HPDE6-E6E7 (cell line): ENCODE results near the gene MEG3.
"Not testable (repeated sequence)": the region's sequence is repeated elsewhere in the genome, so short reads cannot be mapped to it uniquely, and the experiment has no call there.

Source experiments
- DNase-seq: peaks from one replicate; pipeline ENCODE4 v3.0.0; 2011; ENCODE audit warnings: missing footprints; ENCODE audit errors: extremely low spot score

The MEG3 gene

DNA sequence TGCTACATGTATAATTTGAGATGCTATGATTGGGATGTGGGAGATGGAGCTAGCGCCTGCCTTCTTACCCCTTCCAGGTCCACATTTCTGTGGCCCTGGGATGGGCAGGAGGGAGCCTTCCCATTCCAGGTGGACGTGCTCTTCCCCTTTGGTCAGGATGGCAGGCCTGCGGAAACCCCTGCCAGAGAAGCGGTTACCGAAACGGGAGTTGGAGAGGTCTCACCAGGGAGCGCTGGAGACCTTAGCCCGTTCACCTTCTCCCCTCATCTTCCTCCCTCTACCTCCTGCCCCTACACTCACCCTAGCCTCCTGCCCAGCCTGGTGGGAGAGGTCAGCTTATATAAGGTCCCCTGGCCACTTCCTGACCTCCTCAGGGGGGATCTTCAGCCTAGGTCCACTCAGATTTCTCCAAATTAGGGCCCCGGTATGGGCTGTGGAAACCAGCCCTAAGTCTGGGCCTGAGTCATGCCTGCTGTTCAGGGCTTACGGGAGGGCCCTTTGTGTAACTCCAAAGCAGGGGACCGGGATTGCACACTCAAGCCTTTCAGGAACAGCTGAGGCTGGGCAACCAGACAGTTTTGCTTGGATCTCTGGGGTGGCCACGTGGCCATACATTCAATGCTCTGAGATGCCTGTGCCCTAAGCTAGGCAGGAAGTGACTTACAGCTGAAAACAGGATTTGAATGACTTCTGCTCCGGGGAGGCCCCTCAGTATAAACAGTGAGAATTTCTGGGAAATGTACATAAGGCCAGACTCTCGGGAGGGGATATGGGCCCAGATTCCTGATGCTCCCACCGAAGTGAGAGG is 10.2 kb upstream of the MEG3 start:
- no peak for DNase-seq

DNA sequence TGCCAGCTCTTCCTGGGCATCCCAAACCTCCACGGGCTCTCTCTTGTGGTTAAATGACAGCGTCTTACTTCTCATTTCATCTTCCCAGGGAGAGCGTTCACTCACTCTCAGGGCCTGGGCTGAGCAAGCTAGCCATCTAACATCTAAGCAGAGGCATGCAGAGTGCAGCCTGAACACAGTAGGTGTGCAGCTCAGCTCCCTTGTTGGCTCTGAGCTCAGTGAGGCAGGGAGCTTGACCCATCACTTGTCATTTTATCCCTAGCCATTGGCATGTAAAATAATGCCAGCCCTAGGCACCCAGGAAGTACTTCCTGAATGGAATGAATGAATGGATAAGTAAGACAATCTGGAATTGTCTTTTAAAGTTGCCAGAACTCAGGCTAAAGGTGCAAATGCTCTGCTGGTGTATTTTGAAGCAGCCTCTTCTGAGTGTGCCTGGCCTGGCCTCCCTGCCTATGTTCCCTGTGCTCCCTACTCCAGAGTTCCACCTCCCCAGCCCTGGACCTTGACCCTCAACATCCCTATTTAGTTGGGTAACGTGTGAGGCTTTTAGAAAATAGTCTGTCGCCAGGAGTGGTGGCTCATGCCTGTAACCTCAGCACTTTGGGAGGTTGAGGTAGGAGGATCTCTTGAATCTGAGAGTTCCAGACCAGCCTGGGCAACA is 9.5 kb upstream of the MEG3 start:
- no peak for DNase-seq

GRCh38 chr14:100816950-100817901 is 8.7 kb upstream of the MEG3 start:
- DNase-seq, result no peak

DNA sequence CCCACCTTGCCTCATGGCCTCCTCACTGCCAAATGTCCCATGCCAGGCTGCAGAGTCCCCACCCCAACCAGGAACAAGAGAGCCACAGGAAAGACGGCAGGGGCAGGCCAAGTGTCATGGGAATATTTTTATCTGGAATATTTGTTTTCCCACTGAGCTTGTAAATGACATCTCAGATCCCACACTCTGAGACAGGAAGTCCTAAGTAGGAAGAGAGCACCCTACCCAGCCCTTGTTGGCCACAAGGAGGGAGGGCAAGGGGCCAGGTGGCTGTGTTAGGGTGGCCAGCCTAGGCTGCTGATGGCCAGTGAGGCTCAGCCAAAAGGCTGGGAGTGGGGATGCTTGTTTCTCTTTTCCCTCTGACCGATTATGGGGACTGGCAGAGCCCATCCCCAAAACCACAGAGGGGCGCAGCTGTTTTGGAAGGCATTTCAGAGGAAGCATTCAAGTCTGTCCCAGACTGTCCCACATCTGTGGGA is 7.7 kb upstream of the MEG3 start:
- DNase-seq, result no peak

DNA sequence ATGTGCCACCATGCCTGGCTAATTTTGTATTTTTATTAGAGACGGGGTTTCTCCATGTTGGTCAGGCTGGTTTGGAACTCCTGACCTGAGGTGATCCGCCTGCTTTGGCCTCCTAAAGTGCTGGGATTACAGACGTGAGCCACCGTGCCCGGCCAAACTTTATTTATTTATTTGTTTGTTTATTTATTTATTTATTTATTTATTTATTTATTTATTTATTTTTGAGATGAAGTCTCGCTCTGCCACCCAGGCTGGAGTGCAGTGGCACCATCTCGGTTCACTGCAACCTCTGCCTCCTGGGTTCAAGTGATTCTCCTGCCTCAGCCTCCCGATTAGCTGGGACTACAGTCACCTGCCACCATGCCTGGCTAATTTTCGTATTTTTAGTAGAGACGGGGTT is 7.0 kb upstream of the MEG3 start:
- DNase-seq, result not testable (repeated sequence)

- no peak for DNase-seq
These were observed 6.5 kb upstream of the MEG3 start for GRCh38 chr14:100819453-100819828.

DNA sequence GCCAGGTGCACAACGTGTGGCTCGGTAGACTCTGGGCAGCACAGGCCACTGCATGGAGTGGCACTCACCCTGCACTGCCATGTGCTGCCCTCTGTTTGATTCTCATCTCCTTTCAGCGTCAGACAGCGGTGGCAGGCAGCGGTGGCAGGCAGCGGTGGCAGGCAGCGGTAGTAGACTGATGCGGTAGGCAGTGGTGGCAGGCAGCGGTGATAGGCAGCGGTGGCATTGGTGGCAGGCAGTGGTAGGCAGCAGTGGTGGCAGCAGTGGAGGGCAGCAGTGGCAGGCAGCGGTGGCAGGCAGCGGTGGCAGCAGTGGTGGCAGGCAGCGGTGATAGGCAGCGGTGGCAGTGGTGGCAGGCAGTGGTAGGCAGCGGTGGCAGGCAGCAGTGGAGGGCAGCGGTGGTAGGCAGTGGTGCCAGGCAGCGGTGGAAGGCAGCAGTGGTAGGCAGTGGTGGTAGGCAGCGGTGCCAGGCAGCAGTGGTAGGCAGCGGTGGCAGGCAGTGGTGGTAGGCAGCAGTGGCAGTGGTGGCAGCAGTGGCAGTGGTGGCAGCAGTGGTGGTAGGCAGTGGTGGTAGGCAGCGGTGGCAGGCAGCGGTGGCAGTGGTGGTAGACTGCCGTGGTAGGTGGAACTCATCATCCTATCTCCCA is 6.0 kb upstream of the MEG3 start:
- DNase-seq, result no peak

DNA sequence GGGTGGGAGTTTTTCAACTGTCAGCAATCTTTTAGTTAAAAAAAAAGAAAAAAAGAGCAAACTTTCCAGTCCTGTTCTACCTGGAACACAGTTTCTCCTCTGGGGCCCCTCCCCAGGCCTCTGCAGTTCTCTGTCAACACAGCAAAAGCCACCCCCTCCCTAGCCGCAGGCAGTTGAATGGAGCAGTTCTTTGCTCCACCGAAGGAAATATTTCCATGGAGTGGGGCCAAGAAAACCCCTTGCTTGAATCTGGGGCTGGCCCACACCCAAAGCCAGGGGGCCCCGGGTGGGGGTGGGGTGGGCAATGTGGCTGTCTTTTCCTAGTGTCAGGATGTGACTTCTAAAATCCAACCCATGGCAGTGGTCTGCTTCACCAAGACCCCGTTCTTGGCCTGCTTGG is 5.0 kb upstream of the MEG3 start:
- DNase-seq, result no peak

DNA sequence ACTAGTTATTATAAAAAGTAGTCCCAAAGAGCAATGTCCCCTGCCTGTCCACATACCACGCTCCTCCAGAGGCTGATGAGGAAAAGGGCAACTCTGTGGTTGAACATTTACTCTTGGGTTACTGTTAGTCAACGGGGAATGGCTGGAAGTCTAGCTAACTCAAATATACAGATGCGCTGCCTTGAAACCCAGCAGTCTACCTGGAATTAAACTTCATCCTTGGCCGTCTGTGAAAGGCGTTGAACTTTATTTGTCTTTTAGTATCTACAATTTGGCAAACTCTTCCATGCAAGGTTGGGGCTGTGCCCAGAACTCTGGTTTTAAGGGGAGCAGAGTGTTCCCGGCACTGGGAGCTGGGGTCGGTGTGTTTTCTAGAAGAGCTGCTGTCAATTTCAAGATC is 3.9 kb upstream of the MEG3 start:
- no peak for DNase-seq

DNA sequence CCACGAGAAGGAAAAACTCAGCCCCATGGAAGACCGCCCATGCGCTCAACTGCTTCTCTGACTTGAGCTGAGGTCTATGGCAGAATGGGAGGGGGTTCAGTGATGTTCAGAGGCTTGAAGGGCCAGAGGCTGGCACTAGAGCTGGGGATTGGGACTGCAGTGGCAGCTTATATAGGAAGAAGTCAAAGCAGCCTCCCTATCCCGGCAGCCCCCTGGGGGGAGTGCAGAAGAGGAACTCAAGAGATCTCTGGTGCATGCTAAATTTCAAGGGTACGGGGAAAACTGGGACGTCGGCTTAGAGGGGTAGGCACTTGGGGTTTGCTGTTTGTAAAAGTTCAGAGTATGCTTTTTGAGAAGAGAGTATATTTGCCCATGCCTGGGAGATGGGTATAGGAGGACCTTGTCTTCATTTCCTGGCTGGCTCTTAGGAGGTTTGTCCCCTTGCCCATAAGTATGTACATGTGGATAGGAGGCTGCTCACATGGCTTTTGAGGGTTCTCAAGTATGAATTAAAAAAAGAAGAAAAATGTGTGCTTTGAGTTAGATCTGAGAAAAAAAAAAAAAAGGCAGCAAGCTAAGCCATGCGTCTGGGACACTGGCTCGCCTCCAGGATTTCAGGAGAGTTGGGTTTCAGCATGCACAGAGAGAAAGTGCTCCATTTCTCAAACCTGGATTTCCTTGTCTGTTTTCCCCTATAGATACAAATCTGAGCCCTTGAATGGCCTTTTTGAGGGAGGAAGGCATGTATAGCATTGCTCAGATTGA is 3.2 kb upstream of the MEG3 start:
- no peak for DNase-seq

DNA sequence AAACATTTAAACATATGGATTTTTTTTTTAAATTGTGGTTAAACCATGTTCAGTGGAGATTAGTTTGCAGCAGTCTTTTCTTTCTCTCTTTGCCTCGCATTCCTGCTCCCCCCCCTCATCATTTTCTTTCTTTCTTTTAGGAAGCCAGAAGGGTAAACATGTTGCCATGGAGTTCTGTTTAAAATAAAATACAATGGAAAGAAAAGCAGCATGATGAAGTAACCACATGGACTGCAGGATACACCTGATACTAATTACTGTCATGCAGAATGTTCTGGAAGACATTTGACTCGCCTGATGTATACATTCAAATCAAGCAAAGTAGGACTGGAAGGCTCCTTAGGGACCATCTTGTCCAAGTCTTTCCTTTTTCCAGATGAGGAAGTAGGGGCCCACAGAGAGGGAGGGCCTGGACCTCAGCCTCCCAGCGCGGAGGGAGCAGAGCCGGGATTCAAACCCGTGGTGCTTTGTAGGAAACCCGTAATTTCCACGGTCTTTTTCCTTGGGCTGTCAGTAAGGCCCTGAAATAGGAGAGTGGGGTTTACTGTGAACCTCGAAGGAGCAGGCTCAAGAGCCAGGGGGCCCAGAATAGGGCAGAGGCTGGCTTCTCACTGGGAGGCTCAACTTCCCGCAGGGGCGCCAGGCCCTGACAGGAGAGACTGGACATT is 2.4 kb upstream of the MEG3 start:
- no peak for DNase-seq

DNA sequence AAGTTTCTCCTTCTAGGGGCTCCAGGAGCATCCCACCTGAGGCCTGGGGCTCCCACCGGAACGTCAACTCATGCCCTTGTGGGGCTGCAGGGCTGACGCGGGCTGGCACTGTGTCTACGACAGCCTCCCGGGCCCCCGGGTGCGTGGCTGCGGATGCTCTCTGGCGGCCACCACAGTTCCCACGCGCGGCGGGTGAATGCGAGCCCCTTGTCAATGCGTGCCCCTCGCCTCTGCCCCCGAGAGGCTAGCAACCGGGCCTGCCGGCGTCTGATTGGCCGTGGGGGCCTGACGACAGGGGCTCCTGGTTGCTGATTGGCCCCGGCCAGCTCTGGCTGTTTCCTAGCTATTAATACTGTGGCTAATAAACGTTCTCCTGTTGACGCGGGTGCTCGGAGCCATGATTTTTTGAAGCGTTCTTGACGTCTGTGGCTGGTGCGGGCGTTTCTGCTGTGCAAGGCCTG is 1.8 kb upstream of the MEG3 start:
- DNase-seq, result no peak

DNA sequence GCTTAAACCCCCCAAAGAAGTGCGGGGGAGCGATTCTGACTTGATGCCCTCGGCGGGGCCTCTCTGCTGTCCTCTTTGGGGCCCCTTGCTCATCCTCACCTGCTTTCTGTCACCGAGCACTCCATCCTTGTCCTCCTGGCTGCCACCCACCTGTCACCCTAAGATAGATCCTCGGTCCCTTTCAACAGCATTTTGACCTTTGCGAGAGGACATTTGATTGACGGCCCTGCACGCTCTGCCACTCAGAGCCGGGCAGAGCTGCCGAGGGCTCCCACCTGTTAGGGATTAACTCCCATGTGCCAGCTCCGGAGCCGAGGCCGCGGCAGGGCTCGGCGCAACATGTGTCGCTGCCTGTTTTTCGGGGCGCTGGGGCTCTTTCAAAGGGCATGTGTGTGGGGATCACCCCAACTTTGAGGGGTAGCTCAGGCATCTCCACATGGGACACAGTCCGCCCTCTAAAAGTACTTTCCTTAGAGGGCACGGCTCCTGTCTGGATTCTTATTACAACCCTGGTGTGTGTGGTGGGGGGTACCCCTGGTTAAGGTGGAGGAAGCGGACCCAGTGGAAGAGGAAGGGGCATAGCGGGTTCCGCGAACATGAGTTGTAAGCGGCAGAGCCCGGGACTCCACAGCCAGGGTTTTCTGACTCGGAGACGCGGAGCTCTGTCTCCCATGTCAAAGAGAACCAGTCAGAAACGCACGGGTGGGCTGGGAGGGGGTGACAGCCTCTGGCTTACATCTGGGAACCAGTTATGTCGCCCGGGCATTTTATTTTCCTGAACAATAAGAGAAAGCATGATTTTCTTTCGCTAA is 811 bp upstream of the MEG3 start:
- no peak for DNase-seq

DNA sequence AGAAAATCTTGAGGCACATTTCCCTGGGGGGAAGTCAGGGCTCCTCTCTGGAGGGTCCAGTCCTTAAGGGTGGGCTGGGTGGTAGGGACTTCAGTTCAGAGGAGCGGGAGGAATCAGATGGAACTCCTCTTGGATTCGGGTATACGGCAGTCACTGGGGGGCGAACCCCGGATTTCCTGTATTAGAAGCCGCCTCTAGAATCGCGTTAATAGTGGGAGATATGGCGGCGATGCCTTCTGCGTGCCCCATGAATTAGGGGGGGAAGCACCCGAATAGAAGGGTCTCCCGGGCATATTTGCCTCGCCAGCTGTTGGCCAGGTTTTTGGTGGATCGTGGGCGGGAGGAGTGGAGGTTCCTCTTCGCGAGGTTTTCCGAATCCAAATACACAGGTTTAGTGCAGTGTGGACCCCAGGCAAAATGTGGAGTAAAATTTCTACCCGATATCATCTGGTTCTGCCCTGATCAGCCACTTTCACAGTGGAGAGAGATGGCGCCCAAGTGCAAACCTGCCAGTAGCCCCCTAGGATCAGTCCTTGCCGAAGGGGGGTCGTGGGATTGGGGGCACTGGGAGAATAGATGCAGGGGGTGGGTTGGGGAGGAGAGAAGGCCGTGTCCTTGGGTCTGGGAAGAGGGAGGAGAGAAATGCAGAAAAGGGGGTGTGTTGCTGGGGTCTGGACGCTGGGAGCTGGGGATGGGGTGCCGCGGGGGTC is 628 bp downstream of the MEG3 start:
- DNase-seq, result no peak

DNA sequence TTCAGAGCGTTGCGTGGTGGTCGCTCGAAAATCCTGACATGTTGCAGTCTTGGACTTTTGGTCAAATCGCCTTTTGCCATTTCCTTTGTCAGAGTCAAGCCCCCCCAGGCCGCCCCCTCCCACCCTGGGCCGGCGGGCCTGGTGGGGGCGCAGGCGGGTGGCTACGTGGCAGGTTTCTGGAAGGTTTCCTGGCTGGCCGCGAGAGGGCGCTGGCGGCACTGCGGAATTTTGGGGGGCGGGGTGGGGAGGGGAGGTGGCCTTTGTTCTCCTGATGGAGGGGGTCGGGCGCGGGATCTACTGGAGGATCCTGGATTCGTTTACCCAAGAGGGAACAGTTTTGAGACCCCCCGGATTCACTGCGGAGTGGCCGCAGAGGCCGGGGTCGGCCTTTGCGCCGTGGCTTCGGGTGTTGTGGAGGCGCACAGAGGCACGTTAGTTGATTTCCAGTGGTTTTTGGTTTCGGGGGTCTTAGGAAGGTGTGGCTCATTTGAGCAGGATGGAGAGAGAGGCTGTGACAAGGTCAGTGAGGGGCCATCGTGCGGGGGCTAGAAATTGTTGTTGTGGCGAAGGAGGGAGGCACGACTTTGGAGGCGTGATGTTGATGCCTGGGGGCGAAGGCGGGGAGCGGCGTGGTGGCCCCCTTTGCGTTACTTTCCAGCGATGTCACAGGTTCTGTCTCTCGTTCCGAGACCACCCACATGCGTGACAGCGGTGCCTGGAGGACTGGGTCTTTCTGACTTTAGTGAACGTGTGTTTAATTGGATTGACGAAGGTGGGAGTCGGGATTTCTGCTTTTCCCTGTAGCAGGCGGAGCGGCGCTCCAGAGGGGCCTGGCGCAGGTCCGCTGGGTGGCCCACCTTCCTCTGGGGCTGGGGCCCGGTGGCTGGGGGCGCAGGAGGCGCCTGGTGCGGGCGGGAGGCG is 1.4 kb downstream of the MEG3 start:
- no peak for DNase-seq

DNA sequence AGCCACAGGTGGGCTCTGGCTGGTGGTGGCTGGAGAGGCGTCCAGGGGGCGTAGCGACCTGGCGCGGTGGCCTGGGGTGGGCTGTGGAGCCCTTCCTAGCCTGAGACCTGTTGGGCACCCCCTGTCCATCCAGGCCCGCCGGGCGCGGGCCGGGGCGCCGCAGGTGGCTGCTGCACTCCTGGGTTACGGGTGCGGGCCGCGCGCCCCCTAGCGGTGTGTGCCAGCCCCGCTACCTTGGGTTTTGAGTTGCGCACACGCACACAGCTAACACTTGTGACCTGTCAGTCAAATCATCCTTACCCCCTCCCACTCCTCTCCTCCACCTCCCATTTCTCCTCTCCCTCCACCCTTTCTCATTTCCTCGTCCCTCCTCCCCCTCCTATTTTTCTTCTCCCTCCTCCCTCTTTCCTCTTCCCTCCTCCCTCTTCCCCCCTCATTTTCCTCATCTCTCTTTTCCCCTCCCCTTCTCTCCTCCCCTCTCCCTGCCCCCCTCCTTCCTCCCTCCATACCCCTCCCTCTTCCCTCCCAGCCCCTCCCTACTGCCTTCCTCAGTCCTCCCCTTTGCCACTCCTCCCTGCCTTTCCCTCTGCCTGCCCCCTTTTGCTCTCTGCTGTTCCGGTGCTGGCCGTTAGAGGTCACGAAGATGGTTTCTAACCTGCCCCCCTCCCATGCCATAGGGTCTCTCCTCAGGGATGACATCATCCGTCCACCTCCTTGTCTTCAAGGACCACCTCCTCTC is 2.3 kb downstream of the MEG3 start:
- peak; percentile 17 for DNase-seq

DNA sequence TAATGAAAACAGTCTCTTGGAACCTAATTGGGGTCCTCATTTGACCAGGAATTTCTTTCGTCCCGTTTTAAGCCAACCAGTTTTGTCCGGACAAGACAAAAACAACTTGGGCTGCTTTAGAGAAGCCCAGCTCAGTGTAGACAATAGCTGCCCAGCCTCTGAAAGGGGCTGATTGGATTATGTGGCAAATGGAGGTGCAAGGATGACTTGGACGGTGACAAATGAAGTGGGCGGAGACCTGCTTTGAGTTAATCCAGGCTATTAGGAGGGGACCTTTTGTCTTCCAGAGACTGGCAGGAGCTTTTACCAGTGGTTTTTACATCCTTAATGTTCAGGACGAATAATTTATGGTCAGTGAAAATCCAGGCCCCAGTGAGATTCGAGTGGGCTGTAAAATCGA is 4.8 kb downstream of the MEG3 start:
- DNase-seq, result no peak
